Endothelial cell of umbilical vein (primary cell): ENCODE measurements around the gene ZFR. TPM values are rescaled to one million over a fixed set of nuclear protein-coding genes. Genes with fewer than 3 reads are reported as not detected.

Experiments
- BruUV-seq: library from RNA; stranded (reverse); fragments of 400-500 nt; replicated peaks from 2 replicates; lab custom pipeline; 2021; lab: Mats Ljungman, UMichigan
- CTCF ChIA-PET: fragments of 300-600, 350-600 bp; sonication (Branson Sonifier 250); formaldehyde crosslinking; loops from one replicate; lab custom pipeline; 2021; ENCODE audit warnings: antibody characterized with exemption, inconsistent platforms; lab: Charles Lee
- POLR2A ChIA-PET: fragments of 300-600, 350-600 bp; sonication (Branson Sonifier 250); formaldehyde crosslinking; loops from one replicate; lab custom pipeline; 2021; ENCODE audit warnings: antibody characterized with exemption, inconsistent platforms; lab: Charles Lee
- DNase-seq: peaks from one replicate; pipeline ENCODE4 v3.0.0-alpha.2; 2011; ENCODE audit warnings: low read depth, low spot score
- FAIRE-seq: peaks from 2 replicates; lab custom pipeline; 2011; peaks lifted over from hg19 to GRCh38; lab: Jason Lieb, UNC
- H2AFZ ChIP-seq: 2 replicates; pipeline ENCODE4 v1.6.0; 2012; ENCODE audit warnings: low read depth, low read length, control low read depth, inconsistent platforms
- H3K27ac ChIP-seq: 2 replicates; pipeline ENCODE4 v1.5.1; 2011; ENCODE audit warnings: low read depth, mild to moderate bottlenecking, control low read depth, low read length, moderate library complexity; ENCODE audit not compliant: insufficient read depth
- H3K27me3 ChIP-seq, 2 experiments: 2 replicates each; pipeline versions ENCODE4 v1.6.0 to v1.6.1; 2011; ENCODE audit warnings: low read length in 2 of 2, mixed read lengths in 1 of 2; ENCODE audit not compliant: control insufficient read depth in 2 of 2, insufficient read depth in 2 of 2
- H3K36me3 ChIP-seq, 2 experiments: 2 replicates in 1 of 2; 3 replicates in 1 of 2; pipeline ENCODE4 v1.5.1; 2011; ENCODE audit warnings: low read length in 2 of 2, mild to moderate bottlenecking in 1 of 2, moderate library complexity in 1 of 2; ENCODE audit not compliant: control insufficient read depth in 2 of 2, insufficient read depth in 2 of 2; ENCODE audit errors: extremely low read depth in 1 of 2
- H3K4me1 ChIP-seq: 3 replicates; pipeline ENCODE4 v1.5.1; 2011; ENCODE audit warnings: mild to moderate bottlenecking, low read length; ENCODE audit not compliant: control insufficient read depth, insufficient read depth; ENCODE audit errors: extremely low read depth
- H3K4me2 ChIP-seq: 2 replicates; pipeline ENCODE4 v1.6.1; 2011; ENCODE audit warnings: low read length, control low read depth, mixed read lengths; ENCODE audit not compliant: insufficient read depth
- H3K4me3 ChIP-seq, 3 experiments: fragments of 200-600 bp in 1 of 3; sonication (generic), shearing (Covaris generic) in 1 of 3; replicated peaks in 1 of 3; 2 replicates each; pipeline ENCODE4 v1.5.1; 2011 to 2016; ENCODE audit warnings: control low read depth in 3 of 3, low read length in 3 of 3, mild to moderate bottlenecking in 2 of 3, inconsistent platforms in 1 of 3, low read depth in 1 of 3, moderate library complexity in 1 of 3; ENCODE audit not compliant: insufficient read depth in 1 of 3
- H3K79me2 ChIP-seq: 2 replicates; pipeline ENCODE4 v1.6.0; 2012; ENCODE audit warnings: low read length, inconsistent platforms; ENCODE audit not compliant: control insufficient read depth, insufficient read depth
- H3K9ac ChIP-seq: replicated peaks from 2 replicates; pipeline ENCODE3; 2011; ENCODE audit warnings: low read length, control low read depth; ENCODE audit not compliant: insufficient read depth; ENCODE audit errors: extremely low read depth
- H3K9me1 ChIP-seq: replicated peaks from 3 replicates; pipeline ENCODE4 v1.6.0; 2011; ENCODE audit warnings: mild to moderate bottlenecking, low read length; ENCODE audit not compliant: control insufficient read depth, insufficient read depth; ENCODE audit errors: extremely low read depth
- H3K9me3 ChIP-seq: replicated peaks from 2 replicates; pipeline ENCODE4 v1.5.1; 2012; ENCODE audit warnings: low read length, inconsistent platforms; ENCODE audit not compliant: control insufficient read depth, insufficient read depth
- H4K20me1 ChIP-seq: replicated peaks from 2 replicates; pipeline ENCODE3; 2011; ENCODE audit warnings: mild to moderate bottlenecking, low read length; ENCODE audit not compliant: control insufficient read depth, insufficient read depth; ENCODE audit errors: extremely low read depth
- EZH2 ChIP-seq: IDR thresholded peaks from 2 replicates; pipeline ENCODE4 v1.6.1; 2012; ENCODE audit warnings: borderline replicate concordance, low read depth, mild to moderate bottlenecking, moderate library complexity, low read length, inconsistent platforms; ENCODE audit not compliant: severe bottlenecking
- FOS ChIP-seq: IDR thresholded peaks from 2 replicates; pipeline ENCODE4 v1.6.1; 2011; ENCODE audit warnings: mild to moderate bottlenecking, low read length, moderate library complexity, borderline replicate concordance; ENCODE audit not compliant: insufficient read depth
- GATA2 ChIP-seq: IDR thresholded peaks from 2 replicates; pipeline ENCODE4 v1.7.0; 2011; ENCODE audit warnings: low read depth, mild to moderate bottlenecking, moderate library complexity, mixed read lengths, low read length; ENCODE audit not compliant: insufficient read length, insufficient read depth
- JUN ChIP-seq: IDR thresholded peaks from 2 replicates; pipeline ENCODE4 v1.6.1; 2011; ENCODE audit warnings: borderline replicate concordance, low read depth; ENCODE audit not compliant: insufficient read length, insufficient read depth
- MYC ChIP-seq: IDR thresholded peaks from one replicate; pipeline ENCODE4 v1.6.1; 2011; ENCODE audit warnings: mild to moderate bottlenecking, low read depth, low read length
- POLR2A ChIP-seq: IDR thresholded peaks from 2 replicates; pipeline ENCODE4 v1.6.1; 2012; ENCODE audit warnings: low read depth, mild to moderate bottlenecking, control low read depth, low read length
- POLR2AphosphoS5 ChIP-seq: IDR thresholded peaks from 2 replicates; pipeline ENCODE4 v1.6.1; 2012; ENCODE audit warnings: low read depth, mild to moderate bottlenecking, control low read depth, low read length, moderate library complexity; ENCODE audit not compliant: insufficient read depth
- dilution Hi-C: fragments of 300-500 bp; cut with MboI; formaldehyde crosslinking; loops from one replicate; pipeline ENCODE4 v1.15.0; 2019; ENCODE audit warnings: low sequenced_read_pairs; ENCODE audit not compliant: extremely low pct_ligation_motif_present
- intact Hi-C: fragments of 100-400 bp; cut with micrococcal nuclease; formaldehyde crosslinking; loops from one replicate; pipeline ENCODE4 v1.10.0; 2022
- polyA plus RNA-seq, 4 experiments: library from polyadenylated mRNA; depleted of rRNA in 3 of 4; stranded (reverse) in 3 of 4; unstranded in 1 of 4; fragments of >200 nt; gene quantifications; 2 replicates each; pipeline versions ENCODE4 v1.2.1 to v1.2.3, GENCODE V29; 2011 to 2012; ENCODE audit warnings: missing spikeins in 1 of 4
- total RNA-seq: library from RNA; stranded (reverse); gene quantifications from 2 replicates; pipeline ENCODE4 v1.2.3, GENCODE V29; 2021
- TF ChIP-seq, protein P1 (sequence below), 2 donors: IDR thresholded peaks; 1 replicate in 1 of 2; 2 replicates in 1 of 2; pipeline ENCODE4 v1.5.1; 2011; ENCODE audit warnings: low read length in 2 of 2, mild to moderate bottlenecking in 2 of 2, moderate library complexity in 2 of 2, control low read depth in 1 of 2, inconsistent platforms in 1 of 2, low read depth in 1 of 2; ENCODE audit not compliant: insufficient read depth in 1 of 2; ENCODE audit errors: extremely low read depth in 1 of 2
- TF ChIP-seq, protein P2 (sequence below): IDR thresholded peaks from 2 replicates; pipeline ENCODE4 v1.6.1; 2011; ENCODE audit not compliant: insufficient read depth, insufficient read length

Gene ZFR
- total and polyA plus RNA-seq, 2 donors (not counting 3 experiments of a cell fraction or from before 2014, with no cell fraction given) = 60.1 to 79.4 TPM

DNA sequence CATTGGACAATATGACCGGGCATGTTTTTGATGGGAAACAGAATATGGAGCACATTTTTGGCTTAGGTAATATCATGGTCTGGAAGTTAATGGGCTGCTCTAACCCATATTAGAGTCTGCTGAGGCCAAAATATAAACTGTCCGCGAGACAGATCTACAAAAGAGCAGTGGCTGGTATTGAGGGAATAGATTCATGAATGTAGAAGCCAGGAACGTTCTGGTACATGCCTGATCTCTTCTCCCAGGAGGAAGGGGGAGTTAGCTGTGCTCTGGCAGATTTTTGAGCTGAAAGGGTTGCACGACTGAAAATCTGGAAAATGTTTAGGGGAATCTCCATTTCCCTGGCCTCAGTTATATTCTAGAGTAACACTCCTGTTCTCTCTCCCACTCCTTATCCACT is 42.9 kb upstream of the ZFR start:
- no TSS peak for BruUV-seq
- ChIA-PET POLR2A (no interaction called here), CTCF (interaction anchor here (3.0 to 7.1 kb wide), 3 partner anchors 11 to 126 kb away, joined by 21 to 381 read pairs (median 140); no protein-coding TSS in a partner anchor)
- Histone ChIP-seq H3K9me3 (no peaks in the 10 kb centered on the region), H3K27ac (no peak overlapping the region), H3K4me3 (no peak overlapping the region), H3K9ac (no peak overlapping the region), H3K36me3 (no peaks in the 10 kb centered on the region), H3K79me2 (no peaks in the 10 kb centered on the region), H2AFZ (no peak overlapping the region), H3K27me3 (no peaks in the 10 kb centered on the region), H4K20me1 (no peaks in the 10 kb centered on the region), H3K9me1 (no peaks in the 10 kb centered on the region), H3K4me1 (no peaks in the 10 kb centered on the region), H3K4me2 (no peak overlapping the region)
- DNase-seq (no peak), FAIRE-seq (no peak)
- dilution Hi-C loops = no loop called here
- intact Hi-C loops = loop anchor here (5.0 to 10.0 kb wide), 2 partner anchors 817 to 935 kb away; no protein-coding TSS in a partner anchor
- TF ChIP-seq, protein P1, sequence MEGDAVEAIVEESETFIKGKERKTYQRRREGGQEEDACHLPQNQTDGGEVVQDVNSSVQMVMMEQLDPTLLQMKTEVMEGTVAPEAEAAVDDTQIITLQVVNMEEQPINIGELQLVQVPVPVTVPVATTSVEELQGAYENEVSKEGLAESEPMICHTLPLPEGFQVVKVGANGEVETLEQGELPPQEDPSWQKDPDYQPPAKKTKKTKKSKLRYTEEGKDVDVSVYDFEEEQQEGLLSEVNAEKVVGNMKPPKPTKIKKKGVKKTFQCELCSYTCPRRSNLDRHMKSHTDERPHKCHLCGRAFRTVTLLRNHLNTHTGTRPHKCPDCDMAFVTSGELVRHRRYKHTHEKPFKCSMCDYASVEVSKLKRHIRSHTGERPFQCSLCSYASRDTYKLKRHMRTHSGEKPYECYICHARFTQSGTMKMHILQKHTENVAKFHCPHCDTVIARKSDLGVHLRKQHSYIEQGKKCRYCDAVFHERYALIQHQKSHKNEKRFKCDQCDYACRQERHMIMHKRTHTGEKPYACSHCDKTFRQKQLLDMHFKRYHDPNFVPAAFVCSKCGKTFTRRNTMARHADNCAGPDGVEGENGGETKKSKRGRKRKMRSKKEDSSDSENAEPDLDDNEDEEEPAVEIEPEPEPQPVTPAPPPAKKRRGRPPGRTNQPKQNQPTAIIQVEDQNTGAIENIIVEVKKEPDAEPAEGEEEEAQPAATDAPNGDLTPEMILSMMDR (IDR thresholded peaks at IDR 0.05; ENCODE audit: extremely low read depth in 1 of 2, insufficient read depth in 1 of 2, low read depth in 1 of 2, low read length in 2 of 2) = no peak
- no peak for TF ChIP-seq MYC
- TF ChIP-seq GATA2 = no peak
- TF ChIP-seq, protein P2, sequence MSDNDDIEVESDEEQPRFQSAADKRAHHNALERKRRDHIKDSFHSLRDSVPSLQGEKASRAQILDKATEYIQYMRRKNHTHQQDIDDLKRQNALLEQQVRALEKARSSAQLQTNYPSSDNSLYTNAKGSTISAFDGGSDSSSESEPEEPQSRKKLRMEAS = no peak
- no peak for TF ChIP-seq JUN
- no peak for TF ChIP-seq EZH2
- no peak for TF ChIP-seq POLR2A
- TF ChIP-seq POLR2AphosphoS5 = no peak
- TF ChIP-seq FOS = no peak
